ENCODE data around the gene FOXK1.

The FOXK1 gene

GRCh38 chr7:4714161-4714700 is 32.1 kb downstream of the FOXK1 start:
- no peak overlapping the region for H3K23ac ChIP-seq (ENCODE audit: low read length)
- no CpG with 5 or more reads among the region's 15 CpGs for WGBS (ENCODE audit: extremely low coverage, insufficient coverage, low lambda C conversion rate)
- H3K79me2 ChIP-seq (ENCODE audit: control insufficient read depth, insufficient read depth, low read length) = peaks cover 4% of the 10 kb centered on the region
- no peak overlapping the region for H3K18ac ChIP-seq (ENCODE audit: low read length)
- H2BK120ac ChIP-seq (ENCODE audit: low read depth, low read length) = no peak overlapping the region
- no peaks in the 10 kb centered on the region for H3K27me3 ChIP-seq (ENCODE audit: insufficient read depth, low read length, poor library complexity)
- peaks cover 30% of the 10 kb centered on the region for H3K79me1 ChIP-seq (ENCODE audit: low read length)
- no peak overlapping the region for H4K8ac ChIP-seq (ENCODE audit: low read depth, low read length)
- H4K5ac ChIP-seq (ENCODE audit: low read length) = no peak overlapping the region
- H2BK5ac ChIP-seq (ENCODE audit: low read length) = no peak overlapping the region
- H3K4me3 ChIP-seq (ENCODE audit: low read length) = no peak overlapping the region
- no peak overlapping the region for H2BK15ac ChIP-seq (replicated peaks; ENCODE audit: low read depth)
- H3K36me3 ChIP-seq (ENCODE audit: control insufficient read depth, insufficient read depth, low read length) = no peaks in the 10 kb centered on the region
- no peak for DNase-seq
- H2AK5ac ChIP-seq (ENCODE audit: low read length) = no peak overlapping the region
- H3K4ac ChIP-seq (ENCODE audit: low read depth, low read length) = no peak overlapping the region
- H3K56ac ChIP-seq (ENCODE audit: low read length) = no peak overlapping the region
- no peak overlapping the region for H3K27ac ChIP-seq (ENCODE audit: low read depth, low read length)
- no peak overlapping the region for H3K9ac ChIP-seq (ENCODE audit: low read length)
- H3K4me1 ChIP-seq (ENCODE audit: control insufficient read depth, low read depth, low read length) = peaks cover under 1% of the 10 kb centered on the region
- H3K4me2 ChIP-seq (ENCODE audit: low read length) = no peak overlapping the region

- no peak overlapping the region for H3K4me3 ChIP-seq (ENCODE audit: low read length)
- H2AK5ac ChIP-seq (ENCODE audit: low read length) = no peak overlapping the region
- H3K36me3 ChIP-seq (ENCODE audit: control insufficient read depth, insufficient read depth, low read length) = no peaks in the 10 kb centered on the region
- H4K8ac ChIP-seq (ENCODE audit: low read depth, low read length) = no peak overlapping the region
- WGBS (ENCODE audit: extremely low coverage, insufficient coverage, low lambda C conversion rate) = no CpG with 5 or more reads among the region's 26 CpGs
- no peak overlapping the region for H3K18ac ChIP-seq (ENCODE audit: low read length)
- no peak overlapping the region for H2BK5ac ChIP-seq (ENCODE audit: low read length)
- H3K79me1 ChIP-seq (ENCODE audit: low read length) = peaks cover 27% of the 10 kb centered on the region
- peaks cover 4% of the 10 kb centered on the region for H3K79me2 ChIP-seq (ENCODE audit: control insufficient read depth, insufficient read depth, low read length)
- H3K23ac ChIP-seq (ENCODE audit: low read length) = peak overlapping the region; percentile 89
- no peak for DNase-seq
- H3K4me2 ChIP-seq (ENCODE audit: low read length) = no peak overlapping the region
- H3K9ac ChIP-seq (ENCODE audit: low read length) = no peak overlapping the region
- no peak overlapping the region for H3K56ac ChIP-seq (ENCODE audit: low read length)
- no peaks in the 10 kb centered on the region for H3K4me1 ChIP-seq (ENCODE audit: control insufficient read depth, low read depth, low read length)
- H3K27ac ChIP-seq (ENCODE audit: low read depth, low read length) = no peak overlapping the region
- no peak overlapping the region for H4K5ac ChIP-seq (ENCODE audit: low read length)
- H2BK120ac ChIP-seq (ENCODE audit: low read depth, low read length) = no peak overlapping the region
- H3K4ac ChIP-seq (ENCODE audit: low read depth, low read length) = no peak overlapping the region
- H3K27me3 ChIP-seq (ENCODE audit: insufficient read depth, low read length, poor library complexity) = no peaks in the 10 kb centered on the region
- no peak overlapping the region for H2BK15ac ChIP-seq (replicated peaks; ENCODE audit: low read depth)
These were observed 32.8 kb downstream of the FOXK1 start for GRCh38 chr7:4714767-4715409.

GRCh38 chr7:4715410-4715776 is 33.3 kb downstream of the FOXK1 start:
- no CpG with 5 or more reads among the region's 13 CpGs for WGBS (ENCODE audit: extremely low coverage, insufficient coverage, low lambda C conversion rate)
- Histone ChIP-seq H2BK120ac (ENCODE audit: low read depth, low read length) (no peak overlapping the region), H3K4me2 (ENCODE audit: low read length) (no peak overlapping the region), H3K4me1 (ENCODE audit: control insufficient read depth, low read depth, low read length) (no peaks in the 10 kb centered on the region), H3K79me2 (ENCODE audit: control insufficient read depth, insufficient read depth, low read length) (peaks cover 4% of the 10 kb centered on the region), H3K79me1 (ENCODE audit: low read length) (peaks cover 28% of the 10 kb centered on the region), H3K27me3 (ENCODE audit: insufficient read depth, low read length, poor library complexity) (no peaks in the 10 kb centered on the region), H3K4ac (ENCODE audit: low read depth, low read length) (no peak overlapping the region), H3K27ac (ENCODE audit: low read depth, low read length) (no peak overlapping the region), H4K8ac (ENCODE audit: low read depth, low read length) (no peak overlapping the region), H3K23ac (ENCODE audit: low read length) (no peak overlapping the region), H3K36me3 (ENCODE audit: control insufficient read depth, insufficient read depth, low read length) (no peaks in the 10 kb centered on the region), H3K18ac (ENCODE audit: low read length) (no peak overlapping the region), H3K4me3 (ENCODE audit: low read length) (no peak overlapping the region), H3K9ac (ENCODE audit: low read length) (no peak overlapping the region), H2AK5ac (ENCODE audit: low read length) (no peak overlapping the region), H4K5ac (ENCODE audit: low read length) (no peak overlapping the region), H2BK5ac (ENCODE audit: low read length) (no peak overlapping the region), H3K56ac (ENCODE audit: low read length) (no peak overlapping the region), H2BK15ac (replicated peaks; ENCODE audit: low read depth) (no peak overlapping the region)
- DNase-seq = no peak

- DNase-seq = no peak
These were observed 35.1 kb downstream of the FOXK1 start for GRCh38 chr7:4716946-4717795.

GRCh38 chr7:4718075-4718474 is 36.0 kb downstream of the FOXK1 start:
- Histone ChIP-seq H3K23ac (ENCODE audit: low read length) (no peak overlapping the region), H3K4me1 (ENCODE audit: control insufficient read depth, low read depth, low read length) (no peaks in the 10 kb centered on the region), H2BK15ac (replicated peaks; ENCODE audit: low read depth) (no peak overlapping the region), H3K36me3 (ENCODE audit: control insufficient read depth, insufficient read depth, low read length) (no peaks in the 10 kb centered on the region), H2BK5ac (ENCODE audit: low read length) (no peak overlapping the region), H2AK5ac (ENCODE audit: low read length) (no peak overlapping the region), H3K27ac (ENCODE audit: low read depth, low read length) (no peak overlapping the region), H3K27me3 (ENCODE audit: insufficient read depth, low read length, poor library complexity) (no peaks in the 10 kb centered on the region), H4K8ac (ENCODE audit: low read depth, low read length) (no peak overlapping the region), H3K9ac (ENCODE audit: low read length) (no peak overlapping the region), H3K18ac (ENCODE audit: low read length) (no peak overlapping the region), H2BK120ac (ENCODE audit: low read depth, low read length) (no peak overlapping the region), H3K4ac (ENCODE audit: low read depth, low read length) (no peak overlapping the region), H3K79me2 (ENCODE audit: control insufficient read depth, insufficient read depth, low read length) (peaks cover 4% of the 10 kb centered on the region), H3K56ac (ENCODE audit: low read length) (no peak overlapping the region), H4K5ac (ENCODE audit: low read length) (no peak overlapping the region), H3K79me1 (ENCODE audit: low read length) (peaks cover 16% of the 10 kb centered on the region), H3K4me3 (ENCODE audit: low read length) (no peak overlapping the region), H3K4me2 (ENCODE audit: low read length) (no peak overlapping the region)
- WGBS (ENCODE audit: extremely low coverage, insufficient coverage, low lambda C conversion rate) = no CpG with 5 or more reads among the region's 22 CpGs
- DNase-seq = no peak

More at GRCh38 chr7:4716946-4717795, 35.1 kb downstream of the FOXK1 start:
- WGBS (ENCODE audit: extremely low coverage, insufficient coverage, low lambda C conversion rate) = no CpG with 5 or more reads among the region's 29 CpGs
- H3K4me2 ChIP-seq (ENCODE audit: low read length) = no peak overlapping the region
- no peaks in the 10 kb centered on the region for H3K27me3 ChIP-seq (ENCODE audit: insufficient read depth, low read length, poor library complexity)
- H3K18ac ChIP-seq (ENCODE audit: low read length) = no peak overlapping the region
- H3K27ac ChIP-seq (ENCODE audit: low read depth, low read length) = no peak overlapping the region
- H3K23ac ChIP-seq (ENCODE audit: low read length) = no peak overlapping the region
- H3K9ac ChIP-seq (ENCODE audit: low read length) = no peak overlapping the region
- H3K56ac ChIP-seq (ENCODE audit: low read length) = no peak overlapping the region
- no peak overlapping the region for H4K5ac ChIP-seq (ENCODE audit: low read length)
- no peak overlapping the region for H2BK120ac ChIP-seq (ENCODE audit: low read depth, low read length)
- no peaks in the 10 kb centered on the region for H3K4me1 ChIP-seq (ENCODE audit: control insufficient read depth, low read depth, low read length)
- no peaks in the 10 kb centered on the region for H3K36me3 ChIP-seq (ENCODE audit: control insufficient read depth, insufficient read depth, low read length)
- H2BK15ac ChIP-seq (replicated peaks; ENCODE audit: low read depth) = no peak overlapping the region
- H3K79me2 ChIP-seq (ENCODE audit: control insufficient read depth, insufficient read depth, low read length) = peaks cover 4% of the 10 kb centered on the region
- H2BK5ac ChIP-seq (ENCODE audit: low read length) = no peak overlapping the region
- H3K4ac ChIP-seq (ENCODE audit: low read depth, low read length) = no peak overlapping the region
- peaks cover 17% of the 10 kb centered on the region for H3K79me1 ChIP-seq (ENCODE audit: low read length)
- no peak overlapping the region for H2AK5ac ChIP-seq (ENCODE audit: low read length)
- no peak overlapping the region for H4K8ac ChIP-seq (ENCODE audit: low read depth, low read length)
- H3K4me3 ChIP-seq (ENCODE audit: low read length) = no peak overlapping the region

Data from mesendoderm (in vitro differentiated cells).